Breast epithelium (tissue), 4 donors: Measurements from ENCODE around the gene TIAM2. TPM values are rescaled to one million over a fixed set of nuclear protein-coding genes. Genes with fewer than 3 reads are reported as not detected.

ENCODE experiments used
- DNase-seq, 2 donors: peaks; one replicate each; pipeline ENCODE4 v3.0.0-alpha.2; 2019; ENCODE audit warnings: low spot score in 2 of 2
- H3K27ac ChIP-seq, 2 donors: fragments of 200-600 bp; sonication (generic) in 1 of 2; one replicate each; pipeline ENCODE4 v1.5.1; 2016 to 2019; ENCODE audit warnings: mild to moderate bottlenecking in 1 of 2
- H3K27me3 ChIP-seq, 2 donors: fragments of 200-600 bp; sonication (generic) in 1 of 2; one replicate each; pipeline versions ENCODE4 v1.5.1 to v1.6.0; 2017 to 2019; ENCODE audit warnings: control low read depth in 1 of 2, mild to moderate bottlenecking in 1 of 2
- H3K36me3 ChIP-seq: fragments of 200-600 bp; one replicate; pipeline ENCODE4 v1.5.1; 2019
- H3K4me1 ChIP-seq, 2 donors: fragments of 200-600 bp; sonication (generic); one replicate each; pipeline ENCODE4 v1.5.1; 2016 to 2019; ENCODE audit warnings: control low read depth in 1 of 2
- H3K4me3 ChIP-seq, 3 donors: fragments of 200-600 bp; sonication (generic); 1 replicate in 2 of 3; 2 replicates in 1 of 3; pipeline ENCODE4 v1.5.1; 2016 to 2019; ENCODE audit warnings: mild to moderate bottlenecking in 3 of 3, moderate library complexity in 2 of 3
- H3K9me3 ChIP-seq, 2 donors: fragments of 200-600 bp; sonication (generic) in 1 of 2; one replicate each; pipeline ENCODE4 v1.5.1; 2016 to 2019; ENCODE audit warnings: control low read depth in 1 of 2
- CTCF ChIP-seq, 3 donors: fragments of 450-650 bp; IDR thresholded peaks; one replicate each; pipeline ENCODE4 v1.5.1; 2016 to 2017; ENCODE audit warnings: antibody characterized with exemption in 3 of 3, mild to moderate bottlenecking in 3 of 3, moderate library complexity in 3 of 3
- POLR2A ChIP-seq: fragments of 450-650 bp; IDR thresholded peaks from one replicate; pipeline ENCODE4 v1.6.1; 2016; ENCODE audit warnings: antibody characterized with exemption, mild to moderate bottlenecking, moderate library complexity
- POLR2AphosphoS5 ChIP-seq, 3 donors: sonication (generic); formaldehyde crosslinking; IDR thresholded peaks; one replicate each; pipeline ENCODE4 v1.6.1; 2017; ENCODE audit warnings: antibody characterized with exemption in 3 of 3
- intact Hi-C: fragments of 100-400 bp; cut with DNase I; formaldehyde crosslinking; loops from one replicate; pipeline ENCODE4 v1.15.1; 2023; ENCODE audit warnings: low total_unique reads
- total RNA-seq, 3 donors: library from RNA; depleted of rRNA; stranded (reverse); fragments of >200 nt; gene quantifications; one replicate each; pipeline ENCODE4 v1.1.0, GENCODE V29; 2016

TIAM2 gene
- total RNA-seq, 3 donors from 2014 or later = 5.8 to 32.3 (median 12.8) TPM

GRCh38 chr6:155207223-155207622 is 212.1 kb downstream of the TIAM2 start:
- no peak overlapping the region for H3K27ac ChIP-seq

GRCh38 chr6:155212106-155212505 is 217.0 kb downstream of the TIAM2 start:
- H3K27me3 ChIP-seq = no peaks in the 10 kb centered on the region
- DNase-seq = no peak
- H3K4me3 ChIP-seq = no peak overlapping the region
- H3K27ac ChIP-seq = no peak overlapping the region
- intact Hi-C loops = no loop called here
- H3K4me1 ChIP-seq = no peaks in the 10 kb centered on the region
- peaks cover 0 to 4% of the 10 kb centered on the region in 2 donors for H3K9me3 ChIP-seq
- TF ChIP-seq POLR2A (no peak), POLR2AphosphoS5 (IDR thresholded peaks at IDR 0.05) (no peak), CTCF (IDR thresholded peaks at IDR 0.05) (no peak)
- H3K36me3 ChIP-seq = no peaks in the 10 kb centered on the region

More at GRCh38 chr6:155207223-155207622, 212.1 kb downstream of the TIAM2 start:
- Histone ChIP-seq H3K36me3 (no peaks in the 10 kb centered on the region), H3K27me3 (no peaks in the 10 kb centered on the region), H3K4me1 (no peaks in the 10 kb centered on the region), H3K4me3 (no peak overlapping the region), H3K9me3 (peaks cover 0 to 4% of the 10 kb centered on the region in 2 donors)
- TF ChIP-seq POLR2AphosphoS5 (IDR thresholded peaks at IDR 0.05) (no peak), POLR2A (no peak), CTCF (IDR thresholded peaks at IDR 0.05) (no peak)
- intact Hi-C loops = no loop called here
- DNase-seq = no peak

GRCh38 chr6:155212616-155213380 is 217.7 kb downstream of the TIAM2 start:
- H3K36me3 ChIP-seq = no peaks in the 10 kb centered on the region
- H3K9me3 ChIP-seq = peaks cover 0 to 4% of the 10 kb centered on the region in 2 donors
- no peak for TF ChIP-seq POLR2A
- no peak for TF ChIP-seq POLR2AphosphoS5 (IDR thresholded peaks at IDR 0.05)
- TF ChIP-seq CTCF (IDR thresholded peaks at IDR 0.05) = no peak
- no peak overlapping the region for H3K4me3 ChIP-seq
- intact Hi-C loops = no loop called here
- peak in 1 of 2 donors; percentile 48 for DNase-seq
- peak overlapping the region; percentile 2 to 63 for H3K27ac ChIP-seq
- no peaks in the 10 kb centered on the region for H3K4me1 ChIP-seq
- H3K27me3 ChIP-seq = no peaks in the 10 kb centered on the region

GRCh38 chr6:155213611-155214372 is 218.7 kb downstream of the TIAM2 start:
- no peak for DNase-seq
- no peak overlapping the region for H3K4me3 ChIP-seq
- no peaks in the 10 kb centered on the region for H3K4me1 ChIP-seq
- H3K9me3 ChIP-seq = peaks cover 0 to 4% of the 10 kb centered on the region in 2 donors
- H3K36me3 ChIP-seq = no peaks in the 10 kb centered on the region
- TF ChIP-seq POLR2AphosphoS5 (IDR thresholded peaks at IDR 0.05) (no peak), POLR2A (no peak), CTCF (IDR thresholded peaks at IDR 0.05) (no peak)
- peak overlapping the region; percentile 2 to 63 for H3K27ac ChIP-seq
- H3K27me3 ChIP-seq = no peaks in the 10 kb centered on the region
- intact Hi-C loops = no loop called here

- no peak for DNase-seq
- H3K36me3 ChIP-seq = no peaks in the 10 kb centered on the region
- TF ChIP-seq POLR2A (no peak), CTCF (IDR thresholded peaks at IDR 0.05) (no peak), POLR2AphosphoS5 (IDR thresholded peaks at IDR 0.05) (no peak)
- H3K4me1 ChIP-seq = no peaks in the 10 kb centered on the region
- no peak overlapping the region for H3K27ac ChIP-seq
- H3K4me3 ChIP-seq = no peak overlapping the region
- peaks cover 0 to 4% of the 10 kb centered on the region in 2 donors for H3K9me3 ChIP-seq
- no peaks in the 10 kb centered on the region for H3K27me3 ChIP-seq
- intact Hi-C loops = no loop called here
These were observed 220.8 kb downstream of the TIAM2 start for GRCh38 chr6:155215906-155216305.
